ENCODE measurements around the gene TMCO4. TPM values are rescaled to one million over a fixed set of nuclear protein-coding genes. Genes with fewer than 3 reads are reported as not detected.
A peak's percentile ranks its signal among the peaks of the same experiment; 100 is the strongest.

Gene TMCO4
- total and polyA plus RNA-seq, 2 donors (not counting 1 experiment from before 2014, with no cell fraction given) = 21.7 to 31.3 TPM

GRCh38 chr1:19698181-19698580, 101.5 kb downstream of the TMCO4 start:
- intact Hi-C loops (cut with micrococcal nuclease) = no loop called here
- Histone ChIP-seq H3K27me3 (replicated peaks in 1 of 4; ENCODE audit: control extremely low read depth in 1 of 4, control insufficient read depth in 3 of 4, insufficient read depth in 4 of 4, low read length in 3 of 4) (no peaks in the 10 kb centered on the region), H3K9me3 (ENCODE audit: control extremely low read depth in 1 of 3, control insufficient read depth in 2 of 3, insufficient read depth in 1 of 3, low read length in 2 of 3) (no peaks in the 10 kb centered on the region), H3K27ac (ENCODE audit: low read length in 2 of 2) (no peak overlapping the region), H3K79me2 (ENCODE audit: control insufficient read depth, insufficient read depth, low read length) (no peaks in the 10 kb centered on the region), H2AFZ (ENCODE audit: insufficient read depth, low read depth, low read length, poor library complexity, severe bottlenecking) (no peak overlapping the region), H3K4me2 (replicated peaks; ENCODE audit: low read depth, low read length, poor library complexity, severe bottlenecking) (no peak overlapping the region), H3K4me3 (ENCODE audit: control extremely low read depth in 1 of 5, extremely low read depth in 1 of 5, insufficient read depth in 1 of 5, low read depth in 2 of 5, low read length in 4 of 5) (no peak overlapping the region), H3K4me1 (ENCODE audit: control insufficient read depth in 2 of 2, insufficient read depth in 2 of 2, low read length in 2 of 2) (peaks cover 0 to 6% of the 10 kb centered on the region in 2 donors), H4K20me1 (ENCODE audit: control insufficient read depth, insufficient read depth, low read length, poor library complexity, severe bottlenecking) (no peaks in the 10 kb centered on the region), H3K9ac (ENCODE audit: low read length) (no peak overlapping the region), H3K36me3 (replicated peaks in 1 of 2; ENCODE audit: control extremely low read depth in 1 of 2, control insufficient read depth in 1 of 2, extremely low read depth in 1 of 2, insufficient read depth in 2 of 2, low read length in 1 of 2) (peaks cover 0 to 22% of the 10 kb centered on the region in 2 experiments)
- no peak overlapping the region for H3K27ac Mint-ChIP-seq
- no peaks in the 10 kb centered on the region for H3K27me3 Mint-ChIP-seq
- DNase-seq (peak; percentile 27), ATAC-seq (ENCODE audit: low read depth) (no peak)
- ChIA-PET CTCF (interaction anchor here (0.7 to 1.2 kb wide), 5 partner anchors 8 to 37 kb away, joined by 3 to 5 read pairs (median 3); no protein-coding TSS in a partner anchor), POLR2A (no interaction called here)
- TF ChIP-seq EZH2 (IDR thresholded peaks at IDR 0.05; ENCODE audit: borderline replicate concordance, insufficient read depth, low read depth, low read length, poor library complexity, severe bottlenecking) (no peak), CTCF (IDR thresholded peaks at IDR 0.05) (no peak)
- H3K9me3 Mint-ChIP-seq (ENCODE audit: insufficient read depth) = no peaks in the 10 kb centered on the region
- WGBS (ENCODE audit: insufficient coverage) = 73% methylated on average over 3 of the region's 4 CpGs
- no peak overlapping the region for H3K4me3 Mint-ChIP-seq
- peaks cover 10% of the 10 kb centered on the region for H3K4me1 Mint-ChIP-seq

DNA sequence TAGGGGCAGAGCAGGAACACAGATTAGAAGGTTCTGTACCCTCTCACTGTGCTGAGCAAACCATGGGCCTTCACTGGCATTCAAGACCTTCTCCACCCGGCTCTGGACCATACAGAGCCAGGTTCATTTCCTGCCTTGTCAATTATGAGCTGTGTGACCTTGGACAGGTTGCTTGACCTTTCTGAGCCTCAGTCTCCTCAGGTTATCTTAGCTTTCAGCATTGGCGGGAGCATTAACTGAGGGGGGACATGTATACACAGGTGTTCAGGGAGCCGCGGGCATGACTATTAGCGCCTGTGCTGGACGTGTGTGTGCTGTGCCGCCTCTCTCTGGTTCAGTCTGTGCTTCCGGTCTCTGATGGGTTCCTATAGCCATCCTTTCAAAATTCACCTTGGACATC, 102.9 kb downstream of the TMCO4 start:
- H3K9ac ChIP-seq (ENCODE audit: low read length) = no peak overlapping the region
- WGBS (ENCODE audit: insufficient coverage) = 97% methylated on average over 8 of the region's 8 CpGs
- no peaks in the 10 kb centered on the region for H3K9me3 ChIP-seq (ENCODE audit: control extremely low read depth in 1 of 3, control insufficient read depth in 2 of 3, insufficient read depth in 1 of 3, low read length in 2 of 3)
- TF ChIP-seq CTCF (IDR thresholded peaks at IDR 0.05) = no peak
- no peak for TF ChIP-seq EZH2 (IDR thresholded peaks at IDR 0.05; ENCODE audit: borderline replicate concordance, insufficient read depth, low read depth, low read length, poor library complexity, severe bottlenecking)
- no peaks in the 10 kb centered on the region for H3K79me2 ChIP-seq (ENCODE audit: control insufficient read depth, insufficient read depth, low read length)
- no peaks in the 10 kb centered on the region for H4K20me1 ChIP-seq (ENCODE audit: control insufficient read depth, insufficient read depth, low read length, poor library complexity, severe bottlenecking)
- H3K9me3 Mint-ChIP-seq (ENCODE audit: insufficient read depth) = no peaks in the 10 kb centered on the region
- no peaks in the 10 kb centered on the region for H3K27me3 Mint-ChIP-seq
- ATAC-seq (ENCODE audit: low read depth) = no peak
- no peak overlapping the region for H3K4me3 ChIP-seq (ENCODE audit: control extremely low read depth in 1 of 5, extremely low read depth in 1 of 5, insufficient read depth in 1 of 5, low read depth in 2 of 5, low read length in 4 of 5)
- H3K4me3 Mint-ChIP-seq = no peak overlapping the region
- H3K4me1 Mint-ChIP-seq = peaks cover 10% of the 10 kb centered on the region
- no peak overlapping the region for H3K27ac Mint-ChIP-seq
- H3K27ac ChIP-seq (ENCODE audit: low read length in 2 of 2) = no peak overlapping the region
- no peak overlapping the region for H3K4me2 ChIP-seq (replicated peaks; ENCODE audit: low read depth, low read length, poor library complexity, severe bottlenecking)
- ChIA-PET POLR2A (no interaction called here), CTCF (no interaction called here)
- no peak for DNase-seq
- H2AFZ ChIP-seq (ENCODE audit: insufficient read depth, low read depth, low read length, poor library complexity, severe bottlenecking) = no peak overlapping the region
- peaks cover 0 to 6% of the 10 kb centered on the region in 2 donors for H3K4me1 ChIP-seq (ENCODE audit: control insufficient read depth in 2 of 2, insufficient read depth in 2 of 2, low read length in 2 of 2)
- no peaks in the 10 kb centered on the region for H3K27me3 ChIP-seq (replicated peaks in 1 of 4; ENCODE audit: control extremely low read depth in 1 of 4, control insufficient read depth in 3 of 4, insufficient read depth in 4 of 4, low read length in 3 of 4)
- H3K36me3 ChIP-seq (replicated peaks in 1 of 2; ENCODE audit: control extremely low read depth in 1 of 2, control insufficient read depth in 1 of 2, extremely low read depth in 1 of 2, insufficient read depth in 2 of 2, low read length in 1 of 2) = peaks cover 0 to 27% of the 10 kb centered on the region in 2 experiments
- intact Hi-C loops (cut with micrococcal nuclease) = no loop called here

Data from B cell (primary cell).